Measurements from ENCODE around the gene THRA. TPM values are rescaled to one million over a fixed set of nuclear protein-coding genes. Genes with fewer than 3 reads are reported as not detected.
A peak's percentile ranks its signal among the peaks of the same experiment; 100 is the strongest.

Gene THRA
- total and polyA plus RNA-seq, 2 of the 8 experiments (the other 6 are each of a cell fraction or from before 2014, with no cell fraction given) = 6.4 to 10.2 TPM

DNA sequence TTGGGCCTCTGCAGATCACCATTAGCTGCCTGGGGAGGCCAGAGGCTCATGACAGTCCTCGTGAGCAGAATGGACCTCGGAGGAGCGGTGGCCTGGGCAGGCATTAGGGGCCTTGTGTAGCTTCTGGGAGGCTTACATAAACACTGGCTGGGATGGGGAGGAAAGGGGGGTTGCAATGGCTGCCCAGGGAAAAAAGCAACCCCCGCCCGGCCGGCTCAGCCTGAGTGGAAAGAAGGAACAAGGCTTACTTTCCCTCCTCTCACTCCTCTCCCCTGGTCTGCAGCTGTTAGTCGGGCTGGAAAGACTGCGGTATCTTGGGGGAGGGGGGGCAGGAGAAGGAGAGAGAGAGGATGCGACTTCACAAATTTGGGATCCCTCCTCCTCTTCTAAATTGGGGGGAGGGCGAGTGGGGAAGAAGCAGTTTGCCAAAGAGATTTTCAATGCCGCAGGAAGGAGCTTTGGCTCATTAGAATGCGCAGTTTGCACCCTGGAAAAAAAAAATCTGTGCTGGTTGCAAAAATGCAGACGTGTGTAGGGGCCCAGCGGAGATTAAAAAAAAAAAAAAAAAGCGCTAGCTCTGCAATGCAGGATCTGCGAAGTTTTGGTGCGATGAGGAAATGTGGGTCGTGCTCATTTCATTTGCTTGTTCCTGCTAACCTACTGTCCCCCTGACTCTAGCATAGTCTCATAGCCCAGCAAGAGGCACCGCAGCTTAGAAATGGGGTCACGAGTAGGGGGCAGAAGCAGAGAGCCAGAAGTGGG, 44.2 kb downstream of the THRA start:
- Histone ChIP-seq H3K14ac (ENCODE audit: insufficient read length) (no peak overlapping the region), H2BK12ac (ENCODE audit: low read depth, low read length) (peak overlapping the region; percentile 98), H3K27me3 (replicated peaks in 1 of 4; ENCODE audit: control insufficient read depth in 3 of 4, extremely low read depth in 1 of 4, insufficient read depth in 3 of 4, low read length in 3 of 4) (peaks cover 0 to 26% (median 19%) of the 10 kb centered on the region in 4 experiments; a peak in 6 of 7 replicates), H2BK5ac (ENCODE audit: low read depth, low read length) (peak overlapping the region; percentile 7; the same call in 1 of the 2 replicates), H2BK120ac (replicated peaks; ENCODE audit: low read depth, low read length) (peak overlapping the region; percentile 3), H3K36me3 (ENCODE audit: control insufficient read depth in 2 of 4, insufficient read depth in 4 of 4, low read length in 3 of 4) (no peaks in the 10 kb centered on the region), H3K79me1 (ENCODE audit: low read depth, low read length) (no peaks in the 10 kb centered on the region), H3K4ac (replicated peaks; ENCODE audit: insufficient read length, low read depth, low read length) (no peak overlapping the region), H3K79me2 (ENCODE audit: control insufficient read depth in 1 of 2, insufficient read depth in 2 of 2, low read length in 2 of 2) (no peaks in the 10 kb centered on the region), H3K27ac (ENCODE audit: low read depth, low read length) (no peak overlapping the region), H4K20me1 (replicated peaks in 1 of 2; ENCODE audit: control insufficient read depth in 1 of 2, insufficient read depth in 2 of 2, low read length in 2 of 2) (no peaks in the 10 kb centered on the region), H4K8ac (ENCODE audit: extremely low read depth, insufficient read depth, low read length) (peak overlapping the region; percentile 88; the same call in 1 of the 2 replicates), H3K4me3 (ENCODE audit: extremely low read depth in 1 of 4, insufficient read depth in 2 of 4, low read depth in 3 of 4, low read length in 4 of 4) (peak overlapping the region in 1 of 4 experiments; percentile 13; a peak in 2 of 8 replicates), H2AK5ac (ENCODE audit: low read depth, low read length) (peak overlapping the region; percentile 45; the same call in 1 of the 2 replicates), H3K4me1 (replicated peaks in 1 of 4; ENCODE audit: control insufficient read depth in 3 of 4, insufficient read depth in 4 of 4, low read length in 3 of 4) (peaks cover 34 to 48% (median 43%) of the 10 kb centered on the region in 4 experiments), H2BK20ac (ENCODE audit: low read length) (peak overlapping the region; percentile 28), H4K5ac (ENCODE audit: insufficient read length, low read depth, low read length) (no peak overlapping the region), H2BK15ac (ENCODE audit: low read length) (peak overlapping the region; percentile 94), H3K18ac (ENCODE audit: extremely low read depth, low read length) (peak overlapping the region; percentile 84), H2AFZ (ENCODE audit: low read length) (peak overlapping the region; percentile 82), H3K4me2 (ENCODE audit: insufficient read depth in 1 of 2, low read depth in 2 of 2, low read length in 2 of 2) (peak overlapping the region; percentile 46 to 50; a peak in 3 of 4 replicates), H4K91ac (replicated peaks; ENCODE audit: insufficient read length, low read length) (peak overlapping the region; percentile 46), H3K23ac (ENCODE audit: insufficient read length) (no peak overlapping the region), H3K23me2 (ENCODE audit: low read depth, low read length) (no peaks in the 10 kb centered on the region), H3K9ac (replicated peaks in 1 of 4; ENCODE audit: extremely low read depth in 1 of 4, low read depth in 3 of 4, low read length in 3 of 4) (no peak overlapping the region), H3K9me3 (ENCODE audit: insufficient read depth in 2 of 2, low read depth in 1 of 2, low read length in 1 of 2) (no peaks in the 10 kb centered on the region), H3K56ac (replicated peaks; ENCODE audit: insufficient read length, low read depth, low read length) (no peak overlapping the region)
- ChIA-PET CTCF (ENCODE audit: partially characterized antibody) (interaction anchor here (0.7 to 2.8 kb wide), 16 partner anchors 8 to 238 kb away, joined by 3 to 10 read pairs (median 4); no protein-coding TSS in a partner anchor), POLR2A (ENCODE audit: partially characterized antibody) (interaction anchor here (0.7 to 20.8 kb wide), 15 partner anchors 9 to 1183 kb away, joined by 3 to 399 read pairs (median 4); partner anchors contain the start of genes CASC3, MED24 and MSL1)
- DNase-seq (ENCODE audit: low read depth in 1 of 2, low spot score in 2 of 2) = no peak
- 38% methylated on average over 19 of the region's 20 CpGs; no CpG with 5 or more reads in 1 of the 2 experiments for WGBS, 2 experiments (ENCODE audit: extremely low coverage in 1 of 2, insufficient coverage in 1 of 2, insufficient read length in 1 of 2, insufficient replicate concordance in 2 of 2, low coverage in 1 of 2, low lambda C conversion rate in 2 of 2, missing lambda C conversion rate in 1 of 2)
- no peak for FAIRE-seq
- TF ChIP-seq RXRA (IDR thresholded peaks at IDR 0.05; ENCODE audit: insufficient read depth, low read depth, low read length) = no peak
- no peak for TF ChIP-seq BCL11A (IDR thresholded peaks at IDR 0.05; ENCODE audit: low read depth in 2 of 2, low read length in 2 of 2)
- TF ChIP-seq ASH2L (IDR thresholded peaks at IDR 0.05; ENCODE audit: low read length) = peak; percentile 63
- TF ChIP-seq ATF2 (IDR thresholded peaks at IDR 0.05; ENCODE audit: low read length) = no peak
- no peak for TF ChIP-seq SIX5 (IDR thresholded peaks at IDR 0.05; ENCODE audit: low read depth, low read length)
- TF ChIP-seq MAFK (IDR thresholded peaks at IDR 0.05; ENCODE audit: low read depth, low read length) = no peak
- TF ChIP-seq RAD21 (IDR thresholded peaks at IDR 0.05 in 1 of 2, conservative IDR thresholded peaks at IDR 0.05 in 1 of 2; ENCODE audit: low read depth in 2 of 2, low read length in 2 of 2) = no peak
- TF ChIP-seq CHD1 (IDR thresholded peaks at IDR 0.05; ENCODE audit: low read depth, low read length) = no peak
- no peak for TF ChIP-seq SP4 (IDR thresholded peaks at IDR 0.05; ENCODE audit: low read length)
- no peak for TF ChIP-seq BRCA1 (IDR thresholded peaks at IDR 0.05; ENCODE audit: low read depth, low read length)

Data from H1 (cell line).